Mucosa of descending colon (tissue), 3 donors: ENCODE measurements around the gene NCR1. TPM values are rescaled to one million over a fixed set of nuclear protein-coding genes. Genes with fewer than 3 reads are reported as not detected.
"Not testable (repeated sequence)": the region's sequence is repeated elsewhere in the genome, so short reads cannot be mapped to it uniquely, and the experiment has no call there.

Experiments used
- ATAC-seq: fragments of 200-7000 bp; cut with Tn5 transposase; one replicate; pipeline ENCODE4 v1.9.1; 2020; ENCODE audit warnings: mild to moderate bottlenecking, moderate library complexity
- DNase-seq, 3 donors: peaks; one replicate each; pipeline ENCODE4 v3.0.0-alpha.2; 2020
- H3K36me3 ChIP-seq: fragments of 200-600 bp; one replicate; pipeline ENCODE4 v1.8.0; 2021; ENCODE audit warnings: low read depth, mild to moderate bottlenecking
- H3K4me1 ChIP-seq: fragments of 200-600 bp; one replicate; pipeline ENCODE4 v1.8.0; 2021; ENCODE audit warnings: low read depth, mild to moderate bottlenecking
- H3K4me3 ChIP-seq: fragments of 200-600 bp; one replicate; pipeline ENCODE4 v1.8.0; 2021; ENCODE audit warnings: mild to moderate bottlenecking
- H3K9me3 ChIP-seq: fragments of 200-600 bp; one replicate; pipeline ENCODE4 v1.8.0; 2021; ENCODE audit warnings: mild to moderate bottlenecking
- intact Hi-C, 2 donors: fragments of 100-400 bp; cut with DNase I in 1 of 2; cut with micrococcal nuclease in 1 of 2; formaldehyde crosslinking; loops; one replicate each; pipeline versions ENCODE4 v1.11.0 to v1.11.1; 2022; cut with DNase I, micrococcal nuclease
- total RNA-seq, 3 donors: library from RNA; stranded (reverse); fragmentation: NEBNext Ultra II Directional in 2 of 3; extraction: Animal tissue kit (Norgen Biotek cat#: 25700) in 2 of 3; gene quantifications; one replicate each; pipeline versions ENCODE4 v1.2.1 to v1.2.4, GENCODE V29; 2021 to 2023
- TF ChIP-seq, protein P1 (sequence below): fragments of 200-600 bp; IDR thresholded peaks from one replicate; pipeline ENCODE4 v1.8.0; 2022; ENCODE audit warnings: antibody characterized with exemption, mild to moderate bottlenecking
- donor health status: DM: no; HTN: no; CAD: no; lungs with moderate emphysema.
- donor health status: DM: no; HTN: no; CAD: no.
- donor health status: DM: no; HTN: yes; CAD: no.

The NCR1 gene
- total RNA-seq, 3 donors from 2014 or later, result 0.39 to 0.98 (median 0.73) TPM

DNA sequence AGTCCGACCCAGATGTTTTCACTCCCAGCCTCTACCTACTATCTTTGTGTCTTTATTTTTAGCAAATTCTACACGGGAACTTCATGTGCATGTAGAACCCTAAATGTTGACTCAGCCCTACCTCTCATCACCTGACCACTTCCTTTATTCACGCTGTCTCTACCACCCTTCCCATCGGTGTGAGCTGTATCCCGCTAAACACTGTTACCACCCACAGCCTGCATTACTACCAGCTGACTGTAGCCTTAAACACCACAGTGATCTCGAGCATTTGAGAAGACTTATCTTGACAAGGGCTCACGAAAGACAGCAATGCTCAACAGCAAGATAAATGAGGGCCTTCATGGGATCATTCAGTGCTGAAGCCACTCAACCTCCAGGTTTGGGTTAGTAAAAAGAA is 15.1 kb downstream of the NCR1 start:
- intact Hi-C loops, result no loop called here
- no peak overlapping the region for H3K4me3 ChIP-seq
- H3K36me3 ChIP-seq, result no peaks in the 10 kb centered on the region
- DNase-seq (no peak), ATAC-seq (no peak)
- H3K9me3 ChIP-seq, result no peaks in the 10 kb centered on the region
- TF ChIP-seq, protein P1, sequence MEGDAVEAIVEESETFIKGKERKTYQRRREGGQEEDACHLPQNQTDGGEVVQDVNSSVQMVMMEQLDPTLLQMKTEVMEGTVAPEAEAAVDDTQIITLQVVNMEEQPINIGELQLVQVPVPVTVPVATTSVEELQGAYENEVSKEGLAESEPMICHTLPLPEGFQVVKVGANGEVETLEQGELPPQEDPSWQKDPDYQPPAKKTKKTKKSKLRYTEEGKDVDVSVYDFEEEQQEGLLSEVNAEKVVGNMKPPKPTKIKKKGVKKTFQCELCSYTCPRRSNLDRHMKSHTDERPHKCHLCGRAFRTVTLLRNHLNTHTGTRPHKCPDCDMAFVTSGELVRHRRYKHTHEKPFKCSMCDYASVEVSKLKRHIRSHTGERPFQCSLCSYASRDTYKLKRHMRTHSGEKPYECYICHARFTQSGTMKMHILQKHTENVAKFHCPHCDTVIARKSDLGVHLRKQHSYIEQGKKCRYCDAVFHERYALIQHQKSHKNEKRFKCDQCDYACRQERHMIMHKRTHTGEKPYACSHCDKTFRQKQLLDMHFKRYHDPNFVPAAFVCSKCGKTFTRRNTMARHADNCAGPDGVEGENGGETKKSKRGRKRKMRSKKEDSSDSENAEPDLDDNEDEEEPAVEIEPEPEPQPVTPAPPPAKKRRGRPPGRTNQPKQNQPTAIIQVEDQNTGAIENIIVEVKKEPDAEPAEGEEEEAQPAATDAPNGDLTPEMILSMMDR, result no peak
- H3K4me1 ChIP-seq, result no peaks in the 10 kb centered on the region

DNA sequence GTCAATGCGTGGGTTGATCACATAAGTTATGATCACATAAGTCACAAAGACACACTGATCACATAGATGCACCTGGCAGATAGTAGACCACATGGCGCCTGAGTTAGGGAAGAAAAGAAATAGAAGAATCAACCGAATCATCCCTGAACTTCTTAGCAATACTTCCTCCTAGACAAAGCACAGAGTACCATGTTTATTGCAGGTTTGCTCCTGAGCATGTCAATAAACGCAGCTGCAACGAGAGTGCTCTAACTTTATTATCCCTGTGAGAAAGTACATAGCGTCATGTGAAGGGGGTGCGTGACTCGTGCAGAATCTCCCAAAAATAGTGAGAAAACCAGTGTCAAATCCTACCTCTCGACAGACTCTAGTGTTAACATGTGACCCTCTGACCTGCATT is 17.3 kb downstream of the NCR1 start:
- TF ChIP-seq, protein P1, result no peak
- ATAC-seq (peak; percentile 18), DNase-seq (no peak)
- Histone ChIP-seq H3K36me3 (no peaks in the 10 kb centered on the region), H3K4me1 (no peaks in the 10 kb centered on the region), H3K9me3 (peaks cover 10% of the 10 kb centered on the region), H3K4me3 (no peak overlapping the region)
- intact Hi-C loops, result no loop called here

DNA sequence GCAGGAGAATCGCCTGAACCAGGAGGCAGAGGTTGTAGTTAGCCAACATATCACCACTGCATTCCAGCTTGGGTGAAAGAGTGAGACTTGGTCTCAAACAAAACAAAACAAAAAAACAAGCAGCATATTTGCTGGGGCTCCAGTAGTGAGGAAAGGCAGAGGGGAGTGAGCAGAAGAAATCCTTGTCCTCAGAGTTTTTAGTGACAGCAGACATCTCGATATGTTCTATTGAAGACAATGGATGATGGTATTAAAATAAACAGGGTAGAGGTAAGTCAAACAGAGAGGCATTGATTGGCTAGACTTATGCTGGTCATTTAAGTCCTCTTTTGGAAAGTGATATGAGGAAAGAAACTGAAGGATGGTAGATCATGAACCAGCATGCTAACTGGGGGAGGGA is 22.4 kb downstream of the NCR1 start:
- H3K36me3 ChIP-seq, result no peaks in the 10 kb centered on the region
- DNase-seq (no peak), ATAC-seq (no peak)
- H3K4me1 ChIP-seq, result no peaks in the 10 kb centered on the region
- intact Hi-C loops, result no loop called here
- peaks cover 21% of the 10 kb centered on the region for H3K9me3 ChIP-seq
- no peak overlapping the region for H3K4me3 ChIP-seq
- TF ChIP-seq, protein P1, result no peak

DNA sequence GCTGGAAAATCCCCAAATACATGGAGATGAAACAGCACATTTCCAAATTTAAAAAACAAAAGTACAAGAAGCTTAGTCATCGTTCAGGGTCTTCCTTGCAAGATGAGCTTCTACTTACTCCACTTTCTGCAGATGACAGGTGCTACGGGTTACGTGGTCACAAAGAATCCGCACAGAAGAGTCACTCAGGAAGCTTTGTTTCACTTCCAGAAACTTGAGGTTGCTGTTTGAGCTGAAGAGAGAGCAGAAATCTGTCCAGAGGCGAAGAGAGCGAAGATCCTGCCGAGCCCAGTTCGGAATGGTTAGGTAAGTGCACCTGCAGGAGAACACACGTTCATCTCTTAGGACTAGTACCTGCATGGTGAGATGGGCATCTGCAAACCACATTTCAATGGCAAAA is 32.0 kb downstream of the NCR1 start:
- DNase-seq, result no peak
- intact Hi-C loops, result no loop called here
- ATAC-seq, result no peak

DNA sequence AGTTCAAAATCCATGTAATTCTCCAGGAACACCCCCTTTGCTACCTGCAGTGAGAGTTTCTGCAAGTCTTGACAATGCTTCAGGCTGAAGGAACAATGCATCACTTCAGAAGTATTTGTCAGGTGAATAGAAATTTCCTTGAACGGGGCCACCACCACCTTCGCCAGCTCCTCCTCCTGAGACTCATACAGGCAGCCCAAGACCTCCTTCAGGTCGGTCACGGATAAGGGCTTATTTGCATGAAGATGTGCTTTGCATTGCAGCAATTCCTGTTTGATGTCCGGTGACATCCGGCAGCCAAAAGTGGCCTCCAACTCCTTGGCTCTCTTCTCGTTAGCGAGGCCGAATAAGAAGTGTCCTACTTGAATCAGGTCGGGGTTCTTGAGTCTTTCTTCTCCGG is 33.0 kb downstream of the NCR1 start:
- TF ChIP-seq, protein P1, result no peak
- H3K36me3 ChIP-seq, result no peaks in the 10 kb centered on the region
- no peak for DNase-seq
- ATAC-seq, result no peak
- H3K4me3 ChIP-seq, result no peak overlapping the region
- H3K9me3 ChIP-seq, result no peaks in the 10 kb centered on the region
- intact Hi-C loops, result no loop called here
- H3K4me1 ChIP-seq, result no peaks in the 10 kb centered on the region

More for the DNA sequence above, 32.0 kb downstream of the NCR1 start:
- Histone ChIP-seq H3K4me3 (no peak overlapping the region), H3K4me1 (no peaks in the 10 kb centered on the region), H3K36me3 (no peaks in the 10 kb centered on the region), H3K9me3 (no peaks in the 10 kb centered on the region)
- TF ChIP-seq, protein P1, result no peak

DNA sequence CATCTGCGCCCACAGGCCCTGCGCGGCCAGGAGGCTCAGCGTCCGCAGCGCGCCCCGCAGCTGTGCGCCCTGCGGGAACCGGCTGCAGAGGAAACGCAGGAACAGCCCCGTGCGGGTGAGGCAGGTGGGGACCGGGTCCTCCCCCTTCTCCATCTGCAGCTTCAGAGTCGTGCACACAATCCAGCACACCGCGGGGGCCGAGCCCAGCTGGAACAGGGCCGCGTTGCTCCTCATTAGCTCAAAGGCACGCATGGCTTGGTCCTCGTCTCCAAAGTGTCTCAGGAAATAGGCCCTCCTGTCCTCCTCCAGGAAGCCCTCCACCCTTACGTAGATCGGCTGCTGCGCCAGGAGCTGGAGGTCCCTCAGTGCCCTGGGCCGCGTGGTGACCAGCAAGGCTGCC is 33.6 kb downstream of the NCR1 start:
- intact Hi-C loops, result not testable (repeated sequence)

DNA sequence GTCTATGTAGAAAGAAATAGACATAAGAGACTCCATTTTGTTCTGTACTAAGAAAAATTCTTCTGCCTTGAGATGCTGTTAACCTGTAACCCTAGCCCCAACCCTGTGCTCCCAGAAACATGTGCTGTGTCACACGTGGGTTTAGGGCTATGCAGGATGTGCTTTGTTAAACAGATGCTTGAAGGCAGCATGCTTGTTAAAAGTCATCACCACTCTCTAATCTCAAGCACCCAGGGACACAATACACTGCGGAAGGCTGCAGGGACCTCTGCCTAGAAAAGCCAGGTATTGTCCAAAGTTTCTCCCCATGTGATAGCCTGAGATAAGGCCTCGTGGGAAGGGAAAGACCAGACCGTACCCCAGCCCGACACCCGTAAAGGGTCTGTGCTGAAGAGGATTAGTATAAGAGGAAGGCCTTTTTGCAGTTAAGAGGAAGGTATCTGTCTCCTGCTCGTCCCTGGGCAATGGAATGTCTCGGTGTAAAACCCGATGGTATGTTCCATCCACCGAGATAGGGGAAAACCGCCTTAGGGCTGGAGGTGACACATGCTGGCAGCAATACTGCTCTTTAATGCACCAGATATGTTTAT is 37.9 kb downstream of the NCR1 start:
- H3K4me3 ChIP-seq, H3K4me1 ChIP-seq, H3K36me3 ChIP-seq, H3K9me3 ChIP-seq, intact Hi-C loops, ATAC-seq, DNase-seq: not testable (repeated sequence)

More for the DNA sequence above, 33.6 kb downstream of the NCR1 start:
- H3K4me1 ChIP-seq, DNase-seq, H3K36me3 ChIP-seq, ATAC-seq, H3K4me3 ChIP-seq, H3K9me3 ChIP-seq: not testable (repeated sequence)
